GM19035 (cell line): ENCODE results near the gene ADD1.
A peak's percentile ranks its signal among the peaks of the same experiment; 100 is the strongest.
"Not testable (repeated sequence)": the region's sequence is repeated elsewhere in the genome, so short reads cannot be mapped to it uniquely, and the experiment has no call there.

Experiments
- ATAC-seq: cut with Tn5 transposase; IDR thresholded peaks from one replicate; pipeline ENCODE4 v1.9.1; 2021; ENCODE audit not compliant: unreplicated experiment

The ADD1 gene

DNA sequence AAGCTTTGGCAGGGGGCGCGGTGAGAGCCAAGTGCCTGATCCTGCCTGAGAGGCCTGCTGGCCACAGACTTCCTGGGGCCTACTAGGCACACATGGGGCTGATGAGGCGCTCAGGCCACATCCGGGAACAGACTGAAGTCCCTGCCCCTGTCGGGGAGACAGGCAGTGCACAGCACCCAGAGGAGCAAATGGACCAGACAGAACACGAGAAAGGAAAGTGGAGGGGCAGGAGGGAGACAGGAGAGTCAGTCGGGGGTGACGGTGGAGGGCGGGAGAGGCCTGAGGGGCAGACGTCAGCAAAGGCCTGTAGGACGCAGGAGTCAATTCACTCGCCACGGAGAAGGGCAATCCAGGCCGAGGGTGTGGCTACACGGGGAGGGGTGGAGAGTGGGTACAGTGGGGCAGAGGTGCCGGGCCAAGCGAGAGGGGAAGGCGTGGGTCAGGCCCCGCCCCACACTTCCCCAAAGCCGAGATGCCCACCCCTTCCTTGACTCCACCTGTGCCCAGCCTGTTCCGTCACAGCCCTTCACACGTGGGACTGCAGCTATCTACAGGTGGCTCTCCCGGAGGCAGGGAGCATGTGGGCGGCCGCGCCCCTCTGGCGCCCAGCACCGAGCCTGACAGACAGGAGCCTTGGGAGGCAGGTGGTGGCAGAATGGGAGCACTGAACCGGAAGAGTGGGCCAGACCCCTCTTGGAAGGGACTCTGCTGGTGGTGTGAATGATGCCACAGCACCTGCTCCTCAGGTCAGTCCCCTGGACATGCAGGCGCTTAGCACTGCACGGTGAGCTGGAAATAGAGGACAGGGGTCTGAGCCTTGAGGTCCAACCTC is 99.1 kb downstream of the ADD1 start:
- ATAC-seq: no peak

DNA sequence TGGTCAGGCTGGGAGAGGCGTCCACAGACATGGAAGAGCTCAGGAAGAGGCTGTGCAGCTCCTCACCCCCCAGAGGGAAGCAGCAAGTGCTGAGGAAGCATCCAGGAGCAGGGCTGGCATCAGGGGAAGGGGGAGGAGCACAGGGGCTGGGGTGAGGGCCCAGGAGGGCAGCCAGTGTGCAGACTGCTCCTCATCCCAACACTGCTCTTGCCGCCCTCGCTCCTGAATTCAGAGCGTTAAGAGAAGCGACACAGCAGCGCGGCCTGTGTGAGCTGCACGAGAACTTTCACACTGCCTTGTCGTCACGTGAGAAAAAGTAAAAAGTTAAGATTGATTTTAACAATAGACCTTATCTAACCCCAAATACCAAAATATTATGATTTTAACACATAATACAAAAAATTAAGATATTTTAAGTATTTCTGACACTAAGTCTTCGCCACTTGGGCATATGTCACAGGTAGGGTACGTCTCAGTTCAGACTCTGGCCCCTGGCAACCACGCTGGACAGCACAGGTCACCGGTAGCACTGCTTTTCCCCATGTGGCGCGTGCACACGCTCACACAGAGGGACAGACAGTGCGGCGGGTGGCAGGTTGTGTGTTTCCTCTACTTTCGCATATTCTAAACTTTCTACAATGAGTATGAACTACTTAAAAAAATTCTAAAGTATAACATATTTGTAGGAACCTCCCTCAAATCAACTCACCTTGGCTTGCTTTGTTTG is 99.9 kb downstream of the ADD1 start:
- no peak for ATAC-seq

DNA sequence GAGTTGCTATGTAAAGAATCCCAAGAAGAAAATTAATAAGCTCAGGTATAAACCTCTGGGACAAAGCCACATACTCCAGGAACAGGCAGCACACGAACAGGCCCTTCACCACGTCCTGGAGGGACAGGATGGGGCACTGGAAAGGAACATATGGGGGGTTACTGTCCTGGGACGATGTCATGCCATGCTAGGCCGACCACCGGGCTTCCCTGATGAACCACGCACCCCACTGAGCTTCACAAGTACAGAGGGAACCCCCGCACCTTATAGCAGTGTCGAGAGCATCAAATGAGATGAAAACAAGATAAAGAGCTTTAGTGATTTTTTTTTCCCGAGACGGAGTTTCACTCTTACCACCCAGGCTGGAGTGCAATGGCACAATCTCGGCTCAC is 100.4 kb downstream of the ADD1 start:
- no peak for ATAC-seq

DNA sequence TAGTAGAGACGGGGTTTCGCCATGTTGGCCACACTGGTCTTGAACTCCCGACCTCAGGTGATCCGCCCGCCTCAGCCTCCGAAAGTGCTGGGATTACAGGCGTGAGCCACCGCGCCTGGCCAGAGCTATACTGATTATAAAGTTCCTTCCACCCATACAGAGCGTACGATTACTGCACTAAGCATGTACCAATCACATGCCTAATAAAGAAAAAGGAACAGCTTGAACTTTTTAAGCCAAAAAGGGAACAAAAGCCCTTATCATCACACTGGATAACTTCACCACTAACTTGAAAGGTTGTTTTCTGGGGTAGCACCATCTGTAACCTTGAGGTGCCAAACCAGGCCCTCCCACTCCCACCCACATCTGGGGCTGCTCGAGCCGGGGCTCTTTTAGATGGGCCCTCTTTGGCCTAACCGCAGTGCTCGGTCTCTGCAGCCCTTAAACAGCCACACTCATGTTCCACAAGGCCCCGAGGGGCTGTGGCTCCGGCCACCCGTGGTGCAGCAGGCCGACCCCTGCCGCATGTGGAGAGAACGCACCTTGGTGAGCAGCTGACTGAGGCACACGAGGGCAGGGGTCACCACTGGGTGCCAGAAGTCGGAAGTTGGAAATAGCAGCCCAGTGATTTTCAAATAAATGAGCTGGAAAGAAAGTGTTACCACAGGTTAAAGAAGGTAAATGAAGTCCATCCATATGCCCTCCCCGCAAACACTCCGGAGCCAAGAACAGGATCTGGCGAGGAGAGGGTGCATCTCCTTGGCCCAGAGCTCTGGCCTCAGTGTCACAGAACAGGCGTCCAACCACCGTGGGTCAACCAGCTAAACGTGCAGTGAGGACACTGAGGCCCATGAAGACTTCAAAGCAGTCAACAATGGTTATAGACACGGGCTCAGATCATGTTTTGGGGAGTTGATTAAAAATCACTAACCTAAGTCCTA is 101.2 kb downstream of the ADD1 start:
- ATAC-seq: no peak

DNA sequence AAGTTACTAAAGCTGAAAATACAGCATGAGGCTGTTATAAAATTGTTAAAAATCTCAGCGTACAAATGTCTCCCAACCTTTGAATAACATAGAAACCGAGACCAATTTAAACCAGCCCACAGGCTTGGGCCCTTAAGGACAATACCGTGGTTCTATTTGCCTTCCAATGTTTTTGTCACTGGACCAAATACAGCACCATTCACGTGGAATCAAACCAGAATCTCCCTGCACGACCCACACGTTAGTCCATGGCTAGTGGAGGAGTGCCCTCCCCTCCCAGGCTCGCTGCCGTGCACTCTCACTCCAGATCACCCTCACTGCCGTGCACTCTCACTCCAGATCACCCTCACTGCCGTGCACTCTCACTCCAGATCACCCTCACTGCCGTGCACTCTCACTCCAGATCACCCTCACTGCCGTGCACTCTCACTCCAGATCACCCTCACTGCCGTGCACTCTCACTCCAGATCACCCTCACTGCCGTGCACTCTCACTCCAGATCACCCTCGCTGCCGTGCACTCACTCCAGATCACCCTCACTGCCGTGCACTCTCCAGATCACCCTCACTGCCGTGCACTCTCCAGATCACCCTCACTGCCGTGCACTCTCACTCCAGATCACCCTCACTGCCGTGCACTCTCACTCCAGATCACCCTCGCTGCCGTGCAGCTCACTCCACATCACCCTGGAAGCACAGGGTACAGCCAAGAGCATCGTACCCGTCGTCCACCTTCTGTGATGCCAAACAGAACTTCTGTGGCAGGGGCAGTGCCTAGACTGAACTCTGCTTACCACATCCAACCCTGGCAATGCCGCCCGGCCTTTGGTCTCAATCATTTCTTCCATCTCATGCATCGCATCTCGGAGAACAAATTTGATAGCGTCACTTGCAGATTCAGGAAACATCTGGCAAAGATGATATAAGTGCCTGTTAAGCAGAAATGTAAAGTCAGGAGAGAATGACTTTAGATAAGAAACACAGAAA is 102.3 kb downstream of the ADD1 start:
- not testable (repeated sequence) for ATAC-seq

DNA sequence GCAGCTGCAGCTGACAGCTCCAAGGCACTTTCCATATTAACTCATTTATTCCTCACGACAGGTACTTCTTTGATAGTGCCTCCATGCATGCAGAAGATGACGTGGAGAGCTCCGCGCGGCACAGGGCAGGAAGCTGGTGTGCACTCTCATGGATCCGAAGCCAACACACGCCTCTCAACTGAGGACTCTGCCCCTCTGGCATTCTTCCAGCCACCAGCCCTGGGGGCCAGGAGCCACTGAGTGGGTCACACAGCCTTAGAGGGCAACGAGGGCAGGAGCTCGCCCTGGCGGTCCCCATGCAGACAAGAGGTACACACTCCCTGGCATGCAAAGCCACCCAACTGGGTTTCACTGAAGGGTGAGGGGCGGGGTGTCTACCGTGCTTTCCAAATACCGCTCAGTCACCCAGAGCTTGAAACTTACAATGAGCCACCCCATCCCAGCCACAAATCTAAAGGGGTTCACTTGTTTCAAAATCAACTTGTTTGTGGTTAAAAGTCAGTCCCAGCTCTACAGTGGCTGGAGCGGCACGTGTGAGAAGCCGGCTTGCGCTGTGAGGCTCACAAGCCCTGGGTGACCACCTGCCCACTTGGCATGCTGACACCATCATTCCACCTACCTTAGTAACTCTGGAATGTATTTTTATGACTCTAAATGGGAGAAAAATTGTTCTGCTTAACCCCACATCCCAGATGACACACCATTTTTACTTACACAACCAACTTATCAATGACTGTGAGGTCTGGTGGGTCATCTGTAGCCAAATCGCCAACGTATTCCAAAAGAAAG is 103.4 kb downstream of the ADD1 start:
- ATAC-seq: no peak

DNA sequence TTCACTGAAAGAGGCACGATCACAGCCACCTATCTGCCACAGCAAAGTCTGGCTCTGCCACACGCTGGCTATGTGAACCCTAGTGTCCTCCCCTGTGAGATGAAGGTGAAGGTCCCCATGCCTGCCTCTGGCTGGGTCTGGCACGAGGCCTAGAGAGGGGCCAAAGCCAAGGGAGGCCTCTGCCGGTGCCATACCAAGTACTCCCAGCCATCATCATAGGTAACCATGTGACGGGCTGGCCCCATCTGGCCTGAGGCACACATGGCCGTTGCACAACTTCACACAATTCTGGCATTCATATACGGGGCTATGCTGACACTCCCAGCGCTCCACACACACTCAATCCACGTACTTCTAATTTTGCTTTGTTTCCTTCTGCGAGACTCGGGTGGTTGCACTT is 104.3 kb downstream of the ADD1 start:
- no peak for ATAC-seq

DNA sequence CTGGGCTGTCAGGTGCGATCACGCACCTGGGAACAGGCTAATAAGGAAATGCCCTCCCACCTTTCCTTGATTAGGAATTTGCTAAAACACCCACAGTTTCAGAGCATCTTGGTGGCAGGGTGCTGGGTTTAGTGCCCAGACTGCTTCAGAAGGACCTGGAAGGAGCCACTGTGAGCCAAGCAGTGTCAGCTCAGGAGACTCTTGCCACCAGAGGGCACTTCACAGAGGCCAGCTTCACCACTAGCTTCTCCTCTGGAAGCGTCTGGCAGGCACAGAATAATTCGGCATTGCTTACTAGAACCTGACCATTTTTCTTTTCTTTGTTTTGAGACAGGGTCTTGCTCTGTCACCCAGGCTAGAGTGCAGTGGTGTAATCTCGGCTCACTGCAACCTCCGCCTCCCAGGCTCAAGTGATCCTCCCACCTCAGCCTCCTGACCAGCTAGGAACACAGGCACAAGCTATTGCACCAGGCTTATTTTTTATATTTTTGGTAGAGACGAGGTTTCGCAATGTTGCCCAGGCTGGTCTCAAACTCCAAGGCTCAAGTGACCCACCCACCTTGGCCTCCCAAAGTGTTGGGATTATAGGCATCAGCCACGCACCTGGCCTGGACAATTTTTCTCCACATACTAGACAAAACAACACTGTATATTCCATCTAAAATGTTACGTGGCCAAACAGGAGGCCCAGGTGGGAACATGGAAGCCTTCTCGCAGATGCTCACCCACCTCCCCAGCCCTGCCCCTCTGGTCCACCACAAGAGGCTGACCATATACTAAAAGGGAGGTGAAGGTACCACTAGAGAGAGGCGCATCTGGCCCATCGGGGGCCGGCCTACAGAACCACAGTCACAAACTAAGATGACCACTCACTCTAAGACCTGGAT is 105.5 kb downstream of the ADD1 start:
- no peak for ATAC-seq

DNA sequence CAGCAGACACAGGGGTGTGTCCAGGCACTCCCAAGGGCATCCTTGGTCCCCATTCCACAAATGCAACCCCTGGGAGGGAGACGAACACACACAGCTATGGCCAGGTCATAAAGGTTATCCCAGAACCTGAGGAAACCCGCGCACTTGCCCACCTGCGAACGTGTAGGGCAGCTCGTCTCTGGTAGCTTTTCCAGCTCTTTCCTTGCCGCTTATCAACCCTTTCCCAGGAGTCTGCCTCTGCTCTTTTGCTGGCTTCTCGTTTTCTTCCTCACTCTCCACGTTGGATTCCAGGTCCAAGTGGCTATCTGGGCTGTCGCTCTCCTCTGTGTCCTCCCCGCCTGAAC is 106.1 kb downstream of the ADD1 start:
- ATAC-seq: no peak

DNA sequence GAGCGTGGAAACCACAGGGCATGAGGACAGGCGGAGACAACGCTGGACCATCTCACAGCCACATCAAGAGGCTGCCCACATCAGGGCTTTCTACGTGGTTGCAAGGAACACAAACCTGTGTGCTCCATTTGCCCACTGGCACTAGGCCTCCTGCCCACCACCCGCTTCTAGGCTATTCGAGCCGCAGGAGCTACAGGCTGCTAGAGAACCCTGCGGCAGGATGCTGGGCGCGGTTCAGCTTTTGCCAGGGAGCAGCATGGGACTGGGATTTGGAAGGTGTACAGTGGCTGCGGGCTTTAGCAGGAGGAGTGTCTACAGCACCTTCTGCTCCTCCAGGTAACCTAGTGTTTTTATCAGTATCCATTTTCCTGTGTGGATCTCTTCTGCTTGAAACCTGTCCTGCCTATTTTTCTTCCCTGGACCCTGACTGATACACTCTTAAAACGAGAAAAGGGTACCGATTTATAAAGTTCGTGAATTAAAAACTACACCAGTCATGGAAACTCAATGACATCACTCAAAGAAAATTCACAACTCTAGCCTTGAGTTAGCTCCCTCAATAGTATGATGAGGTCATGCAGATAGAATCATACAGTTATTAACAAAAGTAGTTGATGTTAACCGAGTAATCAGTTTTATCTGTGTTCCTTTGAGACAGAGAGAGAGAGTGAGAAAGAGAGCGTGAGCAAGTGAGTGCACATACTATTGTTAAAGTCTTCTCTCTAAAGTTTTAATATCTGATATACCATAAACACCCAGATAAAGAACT is 106.8 kb downstream of the ADD1 start:
- ATAC-seq: no peak

DNA sequence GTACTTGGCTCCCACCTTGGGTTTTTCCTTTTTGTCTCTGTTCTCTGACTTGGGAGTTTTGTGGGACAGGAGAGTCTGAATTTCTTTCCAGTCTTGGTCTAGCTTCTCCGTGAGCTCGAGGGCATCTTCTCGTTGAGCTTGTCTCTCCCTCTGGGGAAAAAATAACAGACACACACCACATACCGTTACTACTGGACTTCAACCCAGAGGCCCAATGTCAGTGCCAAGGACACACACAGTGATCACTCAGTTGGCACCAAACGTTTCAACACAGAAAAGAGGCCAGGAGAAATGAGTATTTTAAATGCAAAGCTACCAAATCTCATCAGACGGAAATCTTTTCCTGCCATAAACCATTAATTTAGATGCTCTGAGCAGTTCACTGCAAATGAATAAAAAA is 109.9 kb downstream of the ADD1 start:
- ATAC-seq: no peak

DNA sequence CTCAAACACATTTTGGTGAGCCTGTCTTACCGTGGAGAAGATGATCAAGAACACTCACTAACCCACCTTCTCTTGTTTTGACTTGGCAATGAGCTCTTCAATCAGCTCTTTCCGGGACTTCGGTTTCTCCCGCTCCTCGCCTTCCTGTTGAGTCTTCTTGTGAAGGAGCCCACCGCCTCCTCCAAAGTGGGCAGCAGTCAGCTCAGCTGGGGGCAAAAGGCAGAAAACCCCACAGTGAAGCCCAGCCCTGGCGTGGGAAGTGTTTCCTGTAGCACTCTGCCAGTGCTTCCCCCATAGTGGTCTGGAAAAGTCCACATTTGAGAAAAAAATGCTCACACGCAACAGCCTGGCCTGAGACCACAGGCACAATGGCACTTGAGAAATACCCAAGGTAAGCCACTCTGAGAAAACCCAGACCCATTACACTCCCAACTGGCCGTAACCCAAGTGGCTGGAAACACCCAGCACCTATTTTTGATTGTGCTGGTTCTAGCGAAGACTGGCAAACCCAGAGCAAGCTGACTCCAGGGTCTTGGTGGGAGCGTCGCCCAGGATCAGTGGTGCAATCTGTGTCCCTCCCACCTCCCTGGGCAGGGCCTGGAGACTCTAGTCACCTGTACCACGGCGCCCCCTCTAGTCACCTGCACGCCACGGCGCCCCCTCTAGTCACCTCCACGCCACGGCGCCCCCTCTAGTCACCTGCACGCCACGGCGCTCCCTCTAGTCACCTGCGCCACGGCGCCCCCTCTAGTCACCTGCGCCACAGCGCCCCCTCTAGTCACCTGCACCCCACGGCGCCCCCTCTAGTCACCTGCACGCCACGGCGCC is 110.9 kb downstream of the ADD1 start:
- ATAC-seq: peak; percentile 61

DNA sequence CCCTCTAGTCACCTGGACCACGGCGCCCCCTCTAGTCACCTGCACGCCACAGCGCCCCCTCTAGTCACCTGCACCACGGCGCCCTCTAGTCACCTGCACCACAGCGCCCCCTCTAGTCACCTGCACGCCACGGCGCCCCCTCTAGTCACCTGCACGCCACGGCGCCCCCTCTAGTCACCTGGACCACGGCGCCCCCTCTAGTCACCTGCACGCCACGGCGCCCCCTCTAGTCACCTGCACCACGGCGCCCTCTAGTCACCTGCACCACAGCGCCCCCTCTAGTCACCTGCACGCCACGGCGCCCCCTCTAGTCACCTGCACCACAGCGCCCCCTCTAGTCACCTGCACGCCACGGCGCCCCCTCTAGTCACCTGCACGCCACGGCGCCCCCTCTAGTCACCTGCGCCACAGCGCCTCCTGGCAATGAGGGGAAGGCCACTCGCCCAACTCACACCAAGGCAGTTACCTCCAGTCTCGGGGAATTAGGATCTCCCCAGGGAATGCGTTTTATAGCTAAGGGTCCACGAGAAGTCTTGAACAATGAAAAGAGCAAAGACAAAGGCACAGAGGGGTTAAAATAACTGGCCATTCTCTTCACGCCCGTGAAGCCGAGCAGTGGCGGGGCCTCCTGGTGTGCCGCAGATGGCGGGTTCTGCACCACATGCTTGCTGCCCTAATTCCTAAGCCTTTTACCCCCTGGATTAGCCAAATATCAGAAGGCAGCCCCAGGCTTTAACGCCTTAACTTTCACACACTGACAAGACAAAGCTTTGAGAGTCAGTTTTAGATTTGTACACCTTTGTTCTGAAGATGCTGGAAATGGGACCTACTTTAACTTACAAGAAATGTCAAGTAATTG is 111.8 kb downstream of the ADD1 start:
- not testable (repeated sequence) for ATAC-seq

DNA sequence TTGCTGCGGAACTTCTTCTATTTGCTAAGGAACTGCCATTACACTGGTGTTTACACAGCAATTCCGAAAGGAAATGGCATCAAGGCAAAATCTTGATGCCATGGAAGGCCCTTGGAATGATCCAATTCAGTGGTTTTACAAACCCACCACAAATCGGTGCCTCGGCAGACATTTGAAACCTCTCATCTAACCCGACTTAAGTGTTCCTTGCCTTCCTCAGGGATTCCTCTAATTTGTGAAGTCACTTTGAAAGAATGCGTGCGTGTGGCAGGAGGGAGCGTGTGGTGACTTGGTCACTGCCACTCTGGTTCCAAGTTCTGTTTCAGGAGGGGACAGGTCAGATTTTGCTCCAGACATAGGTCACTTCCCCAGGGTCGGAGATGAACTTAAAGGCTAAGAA is 114.8 kb downstream of the ADD1 start:
- ATAC-seq: no peak

DNA sequence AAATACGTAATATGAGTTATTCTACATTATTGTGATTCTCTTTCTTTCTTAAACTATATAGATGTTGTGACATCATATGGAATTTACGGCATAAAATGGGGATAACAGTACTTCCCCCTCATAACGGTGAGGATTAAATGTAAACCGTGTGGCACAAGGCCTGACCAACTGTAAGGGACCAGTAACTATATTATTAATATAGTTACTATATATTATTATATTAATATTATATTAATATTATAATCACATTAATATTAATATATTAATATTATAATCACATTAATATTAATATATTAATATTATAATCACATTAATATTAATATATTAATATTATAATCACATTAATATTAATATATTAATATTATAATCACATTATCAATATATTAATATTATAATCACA is 116.8 kb downstream of the ADD1 start:
- ATAC-seq: not testable (repeated sequence)

DNA sequence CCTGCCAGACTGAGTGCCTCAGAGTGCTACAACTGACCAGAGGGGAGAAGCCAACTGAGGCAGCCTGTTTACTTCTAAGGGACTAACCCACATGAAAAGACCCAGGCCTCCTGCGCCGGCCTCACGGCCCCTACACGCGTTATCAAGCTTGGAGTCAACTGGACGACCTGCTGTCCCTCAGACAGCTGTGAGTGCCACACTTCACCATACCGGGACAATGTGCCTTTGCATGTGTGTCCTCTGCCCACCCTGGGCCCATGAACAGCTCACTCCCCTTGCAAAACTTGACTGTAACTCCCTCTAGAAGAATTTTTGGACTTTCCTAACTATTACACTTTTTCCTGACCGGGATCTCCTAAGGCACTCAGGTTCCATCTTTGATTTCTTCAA is 117.8 kb downstream of the ADD1 start:
- ATAC-seq: no peak
